ENCODE data around the gene IER3. TPM values are rescaled to one million over a fixed set of nuclear protein-coding genes. Genes with fewer than 3 reads are reported as not detected.

Gene IER3
- total and polyA plus RNA-seq, 9 of the 15 experiments (the other 6 are each of a cell fraction or from before 2014, with no cell fraction given): 1.5 to 30.0 (median 11.5) TPM

DNA sequence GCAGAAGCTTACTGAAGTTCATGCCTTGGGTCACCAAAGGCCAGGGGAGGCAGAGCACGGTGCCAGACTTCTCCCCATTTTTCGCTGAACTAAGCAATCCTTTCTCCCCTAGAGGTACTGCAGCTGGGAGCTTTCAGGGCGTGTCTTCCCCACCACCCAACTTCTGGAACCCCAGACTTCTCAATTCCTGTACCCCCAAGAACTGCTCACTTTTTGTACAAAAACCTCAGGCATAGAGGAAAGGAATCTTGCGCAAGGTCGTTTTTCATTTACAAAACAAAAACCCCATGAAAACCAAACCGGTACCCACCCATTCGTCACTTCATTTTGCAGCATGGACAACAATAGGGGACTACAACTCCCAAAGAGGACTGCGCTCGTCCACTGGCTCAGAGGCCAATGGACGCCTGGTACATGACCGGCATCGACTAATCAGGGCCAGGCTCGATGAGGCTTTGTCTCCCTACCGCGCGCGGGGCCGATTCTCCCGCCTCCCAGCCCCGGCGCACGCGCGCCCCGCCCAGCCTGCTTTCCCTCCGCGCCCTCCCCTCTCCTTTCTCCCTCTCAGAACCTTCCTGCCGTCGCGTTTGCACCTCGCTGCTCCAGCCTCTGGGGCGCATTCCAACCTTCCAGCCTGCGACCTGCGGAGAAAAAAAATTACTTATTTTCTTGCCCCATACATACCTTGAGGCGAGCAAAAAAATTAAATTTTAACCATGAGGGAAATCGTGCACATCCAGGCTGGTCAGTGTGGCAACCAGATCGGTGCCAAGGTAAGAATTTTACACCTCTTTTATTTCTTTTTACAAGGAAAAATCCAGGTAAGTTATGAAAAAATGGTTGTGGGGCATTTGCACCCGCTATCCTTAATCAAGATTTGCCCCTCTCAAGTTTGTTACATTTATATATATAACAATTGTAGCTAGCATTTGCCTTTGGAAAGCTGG lies 24.3 kb downstream of the IER3 start, which contains the start of gene TUBB (continued):
- TF ChIP-seq RHOXF2B (CRISPR knock-in tag; conservative IDR thresholded peaks at IDR 0.05): 0 out of 2 replicates have a peak, but pooled peaks have one; percentile 42
- TF ChIP-seq, protein P1, sequence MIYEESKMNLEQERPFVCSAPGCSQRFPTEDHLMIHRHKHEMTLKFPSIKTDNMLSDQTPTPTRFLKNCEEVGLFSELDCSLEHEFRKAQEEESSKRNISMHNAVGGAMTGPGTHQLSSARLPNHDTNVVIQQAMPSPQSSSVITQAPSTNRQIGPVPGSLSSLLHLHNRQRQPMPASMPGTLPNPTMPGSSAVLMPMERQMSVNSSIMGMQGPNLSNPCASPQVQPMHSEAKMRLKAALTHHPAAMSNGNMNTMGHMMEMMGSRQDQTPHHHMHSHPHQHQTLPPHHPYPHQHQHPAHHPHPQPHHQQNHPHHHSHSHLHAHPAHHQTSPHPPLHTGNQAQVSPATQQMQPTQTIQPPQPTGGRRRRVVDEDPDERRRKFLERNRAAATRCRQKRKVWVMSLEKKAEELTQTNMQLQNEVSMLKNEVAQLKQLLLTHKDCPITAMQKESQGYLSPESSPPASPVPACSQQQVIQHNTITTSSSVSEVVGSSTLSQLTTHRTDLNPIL (CRISPR knock-in tag; IDR thresholded peaks at IDR 0.05): no peak
- no peak for TF ChIP-seq NR3C1 (CRISPR knock-in tag; IDR thresholded peaks at IDR 0.05)
- no peak for TF ChIP-seq FOXJ3 (CRISPR knock-in tag; IDR thresholded peaks at IDR 0.05)
- TF ChIP-seq, protein P2, sequence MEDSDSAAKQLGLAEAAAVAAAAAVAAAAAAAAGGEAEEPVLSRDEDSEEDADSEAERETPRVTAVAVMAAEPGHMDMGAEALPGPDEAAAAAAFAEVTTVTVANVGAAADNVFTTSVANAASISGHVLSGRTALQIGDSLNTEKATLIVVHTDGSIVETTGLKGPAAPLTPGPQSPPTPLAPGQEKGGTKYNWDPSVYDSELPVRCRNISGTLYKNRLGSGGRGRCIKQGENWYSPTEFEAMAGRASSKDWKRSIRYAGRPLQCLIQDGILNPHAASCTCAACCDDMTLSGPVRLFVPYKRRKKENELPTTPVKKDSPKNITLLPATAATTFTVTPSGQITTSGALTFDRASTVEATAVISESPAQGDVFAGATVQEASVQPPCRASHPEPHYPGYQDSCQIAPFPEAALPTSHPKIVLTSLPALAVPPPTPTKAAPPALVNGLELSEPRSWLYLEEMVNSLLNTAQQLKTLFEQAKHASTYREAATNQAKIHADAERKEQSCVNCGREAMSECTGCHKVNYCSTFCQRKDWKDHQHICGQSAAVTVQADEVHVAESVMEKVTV (CRISPR knock-in tag; IDR thresholded peaks at IDR 0.05): no peak
- TF ChIP-seq NFYB (IDR thresholded peaks at IDR 0.05; ENCODE audit: extremely low read depth, insufficient read length): peak; percentile 51
- no peak for TF ChIP-seq ZKSCAN8 (CRISPR knock-in tag; IDR thresholded peaks at IDR 0.05)
- TF ChIP-seq ATF7 (IDR thresholded peaks at IDR 0.05): peak; percentile 85
- peak; percentile 69 to 82 for TF ChIP-seq FOXK2 (conservative IDR thresholded peaks at IDR 0.05 in 1 of 2, IDR thresholded peaks at IDR 0.05 in 1 of 2; ENCODE audit: low read depth in 2 of 2)
- no peak for TF ChIP-seq ZNF699 (CRISPR knock-in tag; IDR thresholded peaks at IDR 0.05; ENCODE audit: insufficient replicate concordance)
- TF ChIP-seq WHSC1 (IDR thresholded peaks at IDR 0.05; ENCODE audit: low read length): no peak
- no peak for TF ChIP-seq NCOA6 (IDR thresholded peaks at IDR 0.05)
- TF ChIP-seq, protein P3, sequence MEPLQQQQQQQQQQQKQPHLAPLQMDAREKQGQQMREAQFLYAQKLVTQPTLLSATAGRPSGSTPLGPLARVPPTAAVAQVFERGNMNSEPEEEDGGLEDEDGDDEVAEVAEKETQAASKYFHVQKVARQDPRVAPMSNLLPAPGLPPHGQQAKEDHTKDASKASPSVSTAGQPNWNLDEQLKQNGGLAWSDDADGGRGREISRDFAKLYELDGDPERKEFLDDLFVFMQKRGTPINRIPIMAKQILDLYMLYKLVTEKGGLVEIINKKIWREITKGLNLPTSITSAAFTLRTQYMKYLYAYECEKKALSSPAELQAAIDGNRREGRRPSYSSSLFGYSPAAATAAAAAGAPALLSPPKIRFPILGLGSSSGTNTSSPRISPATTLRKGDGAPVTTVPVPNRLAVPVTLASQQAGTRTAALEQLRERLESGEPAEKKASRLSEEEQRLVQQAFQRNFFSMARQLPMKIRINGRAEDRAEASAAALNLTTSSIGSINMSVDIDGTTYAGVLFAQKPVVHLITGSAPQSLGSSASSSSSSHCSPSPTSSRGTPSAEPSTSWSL (CRISPR knock-in tag; IDR thresholded peaks at IDR 0.05; ENCODE audit: borderline replicate concordance): no peak
- TF ChIP-seq, protein P4, sequence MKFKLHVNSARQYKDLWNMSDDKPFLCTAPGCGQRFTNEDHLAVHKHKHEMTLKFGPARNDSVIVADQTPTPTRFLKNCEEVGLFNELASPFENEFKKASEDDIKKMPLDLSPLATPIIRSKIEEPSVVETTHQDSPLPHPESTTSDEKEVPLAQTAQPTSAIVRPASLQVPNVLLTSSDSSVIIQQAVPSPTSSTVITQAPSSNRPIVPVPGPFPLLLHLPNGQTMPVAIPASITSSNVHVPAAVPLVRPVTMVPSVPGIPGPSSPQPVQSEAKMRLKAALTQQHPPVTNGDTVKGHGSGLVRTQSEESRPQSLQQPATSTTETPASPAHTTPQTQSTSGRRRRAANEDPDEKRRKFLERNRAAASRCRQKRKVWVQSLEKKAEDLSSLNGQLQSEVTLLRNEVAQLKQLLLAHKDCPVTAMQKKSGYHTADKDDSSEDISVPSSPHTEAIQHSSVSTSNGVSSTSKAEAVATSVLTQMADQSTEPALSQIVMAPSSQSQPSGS (CRISPR knock-in tag; IDR thresholded peaks at IDR 0.05): no peak
- no peak for TF ChIP-seq ZNF175 (CRISPR knock-in tag; IDR thresholded peaks at IDR 0.05; ENCODE audit: low read depth)
- no peak for TF ChIP-seq PCBP1 (IDR thresholded peaks at IDR 0.05; ENCODE audit: low read depth, low read length, poor library complexity, severe bottlenecking)
- TF ChIP-seq FOXJ2 (tag; IDR thresholded peaks at IDR 0.05): peak; percentile 14; the same call in 1 of the 2 replicates
- no peak for TF ChIP-seq IFI16 (CRISPR knock-in tag; IDR thresholded peaks at IDR 0.05)
- TF ChIP-seq MYC (IDR thresholded peaks at IDR 0.05; ENCODE audit: low read depth, low read length): peak; percentile 84
- no peak for TF ChIP-seq MYC (CRISPR knock-in tag; IDR thresholded peaks at IDR 0.05; ENCODE audit: borderline replicate concordance, low read depth)
- TF ChIP-seq RAD21 (CRISPR knock-in tag; conservative IDR thresholded peaks at IDR 0.05 in 1 of 2, IDR thresholded peaks at IDR 0.05 in 1 of 2): no peak; a peak in 1 of 4 replicates
